AG09309 (cell line): ENCODE results near the gene DOK7.
A peak's percentile ranks its signal among the peaks of the same experiment; 100 is the strongest.

Experiments used
- DNase-seq: peaks from one replicate; pipeline ENCODE4 v3.0.0-alpha.2; 2010; ENCODE audit warnings: low read depth
- H3K4me3 ChIP-seq: 2 replicates; pipeline ENCODE4 v1.5.1; 2011; ENCODE audit warnings: mild to moderate bottlenecking, low read depth, low read length, moderate library complexity; ENCODE audit not compliant: control insufficient read depth
- TF ChIP-seq, protein P1 (sequence below): IDR thresholded peaks from 2 replicates; pipeline ENCODE4 v1.5.1; 2011; ENCODE audit warnings: mild to moderate bottlenecking, low read depth, low read length, inconsistent platforms; ENCODE audit not compliant: insufficient read depth, control insufficient read depth; ENCODE audit errors: missing control alignments

The DOK7 gene

GRCh38 chr4:3463556-3464348 lies 646 bp downstream of the DOK7 start:
- TF ChIP-seq, protein P1, sequence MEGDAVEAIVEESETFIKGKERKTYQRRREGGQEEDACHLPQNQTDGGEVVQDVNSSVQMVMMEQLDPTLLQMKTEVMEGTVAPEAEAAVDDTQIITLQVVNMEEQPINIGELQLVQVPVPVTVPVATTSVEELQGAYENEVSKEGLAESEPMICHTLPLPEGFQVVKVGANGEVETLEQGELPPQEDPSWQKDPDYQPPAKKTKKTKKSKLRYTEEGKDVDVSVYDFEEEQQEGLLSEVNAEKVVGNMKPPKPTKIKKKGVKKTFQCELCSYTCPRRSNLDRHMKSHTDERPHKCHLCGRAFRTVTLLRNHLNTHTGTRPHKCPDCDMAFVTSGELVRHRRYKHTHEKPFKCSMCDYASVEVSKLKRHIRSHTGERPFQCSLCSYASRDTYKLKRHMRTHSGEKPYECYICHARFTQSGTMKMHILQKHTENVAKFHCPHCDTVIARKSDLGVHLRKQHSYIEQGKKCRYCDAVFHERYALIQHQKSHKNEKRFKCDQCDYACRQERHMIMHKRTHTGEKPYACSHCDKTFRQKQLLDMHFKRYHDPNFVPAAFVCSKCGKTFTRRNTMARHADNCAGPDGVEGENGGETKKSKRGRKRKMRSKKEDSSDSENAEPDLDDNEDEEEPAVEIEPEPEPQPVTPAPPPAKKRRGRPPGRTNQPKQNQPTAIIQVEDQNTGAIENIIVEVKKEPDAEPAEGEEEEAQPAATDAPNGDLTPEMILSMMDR = no peak
- H3K4me3 ChIP-seq = no peak overlapping the region
- no peak for DNase-seq

DNA sequence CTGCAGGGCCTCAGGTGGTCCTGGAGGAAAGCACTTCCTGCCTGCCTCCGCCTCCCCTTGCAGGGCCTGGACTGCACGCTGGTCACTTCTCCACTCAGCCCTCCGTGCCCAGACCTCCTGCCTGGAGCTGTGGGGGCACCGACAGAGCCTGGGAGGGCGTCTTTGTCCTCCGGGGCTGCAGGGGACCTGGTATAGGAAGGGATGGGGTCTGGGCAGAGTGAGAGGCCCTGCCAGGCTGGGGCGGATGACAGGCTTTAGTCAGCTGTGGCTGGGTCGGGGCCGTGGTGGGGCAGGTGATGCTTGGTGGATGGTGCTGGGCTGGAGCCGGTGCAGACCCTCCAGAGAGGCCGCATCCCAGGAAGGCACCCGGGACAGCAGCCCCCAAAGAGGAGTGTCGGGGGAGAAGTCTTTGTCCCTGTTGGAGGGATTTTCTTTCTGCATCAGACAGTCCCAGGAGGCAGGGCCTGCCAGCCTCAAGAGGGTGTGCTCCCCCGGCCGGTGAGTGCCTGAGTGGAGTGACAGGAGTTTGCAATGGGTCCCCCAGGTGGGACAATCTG lies 1.3 kb downstream of the DOK7 start:
- DNase-seq = no peak
- H3K4me3 ChIP-seq = no peak overlapping the region
- TF ChIP-seq, protein P1 = no peak

- TF ChIP-seq, protein P1 = no peak
- no peak overlapping the region for H3K4me3 ChIP-seq
- DNase-seq = no peak
Observed at GRCh38 chr4:3464911-3465697, 2.0 kb downstream of the DOK7 start.

DNA sequence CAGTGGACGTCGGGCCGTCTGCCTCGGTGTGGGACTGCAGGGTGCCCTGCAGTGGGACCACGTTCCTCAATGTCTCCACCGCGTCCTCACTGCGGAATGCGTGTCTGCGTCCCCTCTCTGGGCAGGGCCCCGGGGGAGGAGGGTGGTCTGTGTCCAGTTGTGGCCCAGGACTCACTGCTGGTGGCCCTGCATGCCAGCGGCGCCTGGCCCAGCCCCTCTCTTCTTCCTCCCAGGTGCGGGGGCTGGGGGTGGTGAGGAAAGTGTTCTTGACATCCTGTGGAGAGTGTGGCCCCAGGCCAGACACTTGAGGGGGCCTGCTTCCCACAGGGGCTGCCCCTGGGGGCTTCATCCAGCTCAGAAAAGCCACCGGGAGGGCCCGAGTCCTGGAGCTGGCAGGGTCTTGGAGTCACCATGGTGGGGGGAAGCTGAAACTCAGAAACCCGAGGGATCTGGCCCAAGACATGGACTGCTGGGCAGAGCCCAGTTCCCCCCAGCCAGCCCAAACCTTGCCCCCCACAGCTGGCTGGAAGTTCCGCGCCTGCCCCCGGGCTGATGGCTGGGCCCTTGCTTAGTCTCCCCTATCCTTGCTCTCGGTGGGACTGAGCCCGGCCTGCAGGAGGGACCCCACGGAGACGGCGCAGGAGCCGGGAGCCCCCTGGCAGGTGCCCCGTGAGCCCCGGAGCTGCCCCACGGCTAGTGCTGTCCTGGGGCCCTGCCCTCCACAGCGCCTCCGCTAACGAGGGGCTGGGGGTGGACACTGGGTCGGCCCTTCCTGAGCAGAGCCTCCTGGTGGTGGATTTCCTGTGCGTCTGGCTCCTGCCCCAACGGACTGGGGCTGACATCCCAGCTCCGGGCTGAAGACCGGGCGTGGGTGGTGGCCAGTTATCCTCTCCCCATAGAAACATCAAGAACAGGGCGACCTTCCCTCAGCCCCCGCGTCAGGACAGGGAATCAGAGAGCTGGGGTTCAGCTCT lies 2.9 kb downstream of the DOK7 start:
- no peak overlapping the region for H3K4me3 ChIP-seq
- TF ChIP-seq, protein P1 = peak; percentile 11
- no peak for DNase-seq

DNA sequence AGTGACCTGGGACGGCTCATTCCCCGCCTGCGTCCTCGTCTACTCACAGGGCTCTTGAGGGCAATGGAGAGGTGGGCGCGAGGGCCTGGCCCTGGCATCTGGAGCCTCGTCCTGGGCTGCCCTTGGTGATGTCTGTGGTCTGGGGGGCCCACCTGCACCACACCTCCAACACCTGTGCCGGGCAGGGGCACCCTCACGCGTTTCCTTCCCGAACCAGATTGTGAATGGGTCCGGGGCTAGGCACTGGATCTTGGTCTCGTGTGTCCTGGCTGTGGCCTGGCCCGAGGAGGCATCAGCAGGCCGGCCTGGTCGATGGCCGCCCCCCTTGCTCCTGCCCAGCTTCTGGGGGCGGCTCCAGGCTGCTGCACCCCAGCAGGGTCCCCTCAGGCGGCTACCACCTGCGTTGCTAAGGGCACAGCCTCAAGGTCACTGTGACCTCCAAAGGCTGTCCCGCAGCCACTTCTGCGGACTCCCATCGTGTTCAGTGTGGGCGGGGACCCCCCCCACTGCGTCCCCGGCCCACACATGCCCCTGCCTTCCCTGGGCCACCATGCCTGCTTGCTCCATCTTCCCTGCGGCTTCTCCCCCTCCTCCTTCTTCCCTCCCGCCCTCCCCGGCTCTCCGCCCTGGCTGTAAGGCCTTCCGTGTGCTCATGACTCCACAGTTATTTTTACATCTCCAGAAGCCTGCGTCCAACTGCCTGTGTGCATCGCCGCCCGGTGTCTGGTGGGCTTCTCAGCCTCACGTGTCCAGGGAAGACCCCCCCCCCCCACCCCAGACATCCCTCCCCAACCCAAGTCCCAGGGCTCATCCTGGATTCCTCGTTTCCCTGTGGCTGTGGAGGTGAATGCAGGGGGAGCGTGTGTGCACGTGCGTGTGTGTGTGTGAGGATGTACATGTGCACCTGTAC lies 3.8 kb downstream of the DOK7 start:
- DNase-seq = no peak
- no peak overlapping the region for H3K4me3 ChIP-seq
- TF ChIP-seq, protein P1 = no peak
